ENCODE results near the gene ABCB11. TPM values are rescaled to one million over a fixed set of nuclear protein-coding genes. Genes with fewer than 3 reads are reported as not detected.

The ABCB11 gene
- total and polyA plus RNA-seq, 11 donors, result 0.05 to 0.10 (median 0.09) TPM; not detected in 6

DNA sequence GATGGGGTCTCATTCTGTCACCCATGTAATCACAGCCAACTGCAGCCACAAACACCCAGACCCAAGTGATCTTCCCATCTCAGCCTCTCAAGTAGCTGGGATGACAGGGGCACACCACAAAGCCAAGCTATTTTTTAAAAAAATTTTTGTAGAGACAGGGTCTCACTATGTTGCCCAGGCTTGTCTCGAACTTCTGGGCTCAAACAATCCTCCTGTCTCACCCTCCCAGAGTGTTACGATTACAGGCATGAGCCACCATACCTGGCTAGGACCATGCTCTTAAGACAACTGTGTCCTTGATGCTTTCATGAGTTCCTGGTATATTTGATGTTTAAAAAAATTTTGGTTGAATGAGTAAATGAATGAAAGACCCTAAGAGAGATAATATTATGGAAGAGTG is 19.4 kb downstream of the ABCB11 start:
- H3K4me3 ChIP-seq, result no peak overlapping the region
- no peak for TF ChIP-seq POLR2A (IDR thresholded peaks at IDR 0.05)
- TF ChIP-seq, protein P1, sequence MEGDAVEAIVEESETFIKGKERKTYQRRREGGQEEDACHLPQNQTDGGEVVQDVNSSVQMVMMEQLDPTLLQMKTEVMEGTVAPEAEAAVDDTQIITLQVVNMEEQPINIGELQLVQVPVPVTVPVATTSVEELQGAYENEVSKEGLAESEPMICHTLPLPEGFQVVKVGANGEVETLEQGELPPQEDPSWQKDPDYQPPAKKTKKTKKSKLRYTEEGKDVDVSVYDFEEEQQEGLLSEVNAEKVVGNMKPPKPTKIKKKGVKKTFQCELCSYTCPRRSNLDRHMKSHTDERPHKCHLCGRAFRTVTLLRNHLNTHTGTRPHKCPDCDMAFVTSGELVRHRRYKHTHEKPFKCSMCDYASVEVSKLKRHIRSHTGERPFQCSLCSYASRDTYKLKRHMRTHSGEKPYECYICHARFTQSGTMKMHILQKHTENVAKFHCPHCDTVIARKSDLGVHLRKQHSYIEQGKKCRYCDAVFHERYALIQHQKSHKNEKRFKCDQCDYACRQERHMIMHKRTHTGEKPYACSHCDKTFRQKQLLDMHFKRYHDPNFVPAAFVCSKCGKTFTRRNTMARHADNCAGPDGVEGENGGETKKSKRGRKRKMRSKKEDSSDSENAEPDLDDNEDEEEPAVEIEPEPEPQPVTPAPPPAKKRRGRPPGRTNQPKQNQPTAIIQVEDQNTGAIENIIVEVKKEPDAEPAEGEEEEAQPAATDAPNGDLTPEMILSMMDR (IDR thresholded peaks at IDR 0.05), result no peak
- no peaks in the 10 kb centered on the region for H3K36me3 ChIP-seq
- ATAC-seq (peak in 1 of 4 donors; percentile 17), DNase-seq (no peak)
- H3K27ac ChIP-seq, result peak overlapping the region in 8 of 12 donors; percentile 19 to 81 (median 72)
- no peaks in the 10 kb centered on the region for H3K27me3 ChIP-seq
- intact Hi-C loops (cut with DNase I), result loop anchor here in 1 of 10 donors (5.0 kb wide), 1 partner anchor 71 kb away; no protein-coding TSS in a partner anchor
- WGBS, 4 donors, result 72 to 91% (median 82%) methylated on average over 2 of the region's 2 CpGs
- peaks cover 0 to 19% (median 5%) of the 10 kb centered on the region in 12 donors for H3K4me1 ChIP-seq
- H3K9me3 ChIP-seq, result peaks cover 0 to 5% (median 0%) of the 10 kb centered on the region in 12 donors

DNA sequence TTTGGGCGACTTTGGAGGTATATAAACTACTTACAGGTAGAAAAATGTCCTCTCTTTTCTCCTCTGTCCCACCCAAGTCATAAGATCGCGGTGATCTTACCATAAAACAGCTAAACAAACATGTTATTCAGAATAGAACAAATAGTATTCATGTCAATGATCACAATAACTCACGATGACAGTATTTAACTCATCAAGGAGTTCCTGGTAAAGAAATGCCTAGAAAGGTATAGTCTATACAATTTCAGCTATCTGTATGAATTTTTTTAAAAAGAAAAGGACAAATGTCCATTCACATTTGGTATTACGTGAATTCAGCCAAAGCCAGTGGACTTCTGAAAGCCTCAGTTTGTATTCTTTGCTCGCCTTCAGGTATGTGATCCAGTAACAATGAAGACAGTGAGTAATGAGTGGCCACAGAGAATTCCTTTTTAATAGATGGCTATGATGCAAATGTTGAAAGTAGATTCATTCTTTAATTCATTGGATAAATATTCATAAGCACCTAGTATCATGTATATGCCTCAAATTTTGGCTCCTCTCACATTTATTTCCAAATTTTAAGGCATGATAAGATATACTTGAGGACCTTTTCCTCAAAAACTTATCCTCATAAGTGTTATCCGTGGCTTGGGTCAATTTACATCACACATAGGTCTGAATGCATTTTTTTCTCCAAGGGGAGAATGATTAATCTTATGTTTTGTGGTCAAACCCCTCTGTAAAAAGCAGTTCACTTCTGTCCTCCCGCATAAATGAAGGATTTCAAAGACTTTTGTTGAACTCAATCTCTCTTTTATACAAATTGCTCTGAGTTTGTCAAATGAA is 20.3 kb downstream of the ABCB11 start:
- H3K4me1 ChIP-seq, result peaks cover 0 to 19% (median 5%) of the 10 kb centered on the region in 12 donors
- peaks cover 0 to 5% (median 0%) of the 10 kb centered on the region in 12 donors for H3K9me3 ChIP-seq
- H3K4me3 ChIP-seq, result no peak overlapping the region
- intact Hi-C loops (cut with DNase I), result loop anchor here in 1 of 10 donors (5.0 kb wide), 1 partner anchor 71 kb away; no protein-coding TSS in a partner anchor
- H3K27ac ChIP-seq, result no peak overlapping the region
- no peaks in the 10 kb centered on the region for H3K27me3 ChIP-seq
- DNase-seq, result no peak
- 79 to 84% (median 80%) methylated on average over 8 of the region's 8 CpGs for WGBS, 4 donors
- TF ChIP-seq POLR2A (IDR thresholded peaks at IDR 0.05), result no peak
- TF ChIP-seq, protein P1 (IDR thresholded peaks at IDR 0.05), result no peak
- no peak for ATAC-seq
- H3K36me3 ChIP-seq, result no peaks in the 10 kb centered on the region

DNA sequence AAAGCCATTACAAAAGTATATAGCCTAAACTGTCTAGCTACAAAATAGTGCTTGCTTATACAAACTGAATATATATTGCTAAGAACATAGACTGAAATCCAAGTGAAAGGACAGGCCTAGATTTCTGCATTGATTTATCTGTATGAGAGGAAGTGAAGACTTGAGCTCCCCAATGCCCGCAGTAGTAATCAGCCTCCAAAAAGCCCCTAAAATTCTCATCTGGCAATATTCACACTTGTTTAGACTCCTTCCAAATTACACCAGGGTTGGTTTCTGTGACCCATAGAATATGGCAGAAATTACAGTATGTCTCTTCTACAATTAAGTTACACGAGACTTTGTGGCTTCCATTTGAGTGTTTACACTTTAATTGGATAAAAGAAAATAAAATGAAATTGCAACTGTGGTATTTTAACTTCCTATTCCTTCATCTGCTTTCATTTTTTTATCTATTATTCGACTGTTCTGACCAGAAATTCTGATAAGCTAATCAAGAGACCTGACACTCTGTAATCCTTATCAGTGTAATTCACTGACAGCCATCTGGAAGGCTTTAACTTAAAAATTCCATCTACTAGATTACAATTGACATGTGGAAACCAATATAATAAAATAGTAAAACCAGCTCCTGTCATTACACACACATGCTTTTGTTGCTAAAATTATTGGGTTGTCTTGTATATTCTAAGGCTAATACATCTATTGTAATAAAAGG is 21.1 kb downstream of the ABCB11 start:
- peaks cover 0 to 5% (median 0%) of the 10 kb centered on the region in 12 donors for H3K9me3 ChIP-seq
- intact Hi-C loops (cut with DNase I), result loop anchor here in 1 of 10 donors (5.0 kb wide), 1 partner anchor 72 kb away; no protein-coding TSS in a partner anchor
- DNase-seq, result no peak

More for the DNA sequence above, 21.1 kb downstream of the ABCB11 start:
- Histone ChIP-seq H3K36me3 (no peaks in the 10 kb centered on the region), H3K4me3 (no peak overlapping the region), H3K4me1 (peaks cover 0 to 19% (median 5%) of the 10 kb centered on the region in 12 donors), H3K27ac (peak overlapping the region in 1 of 12 donors; percentile 4), H3K27me3 (no peaks in the 10 kb centered on the region)
- ATAC-seq, result no peak
- no peak for TF ChIP-seq POLR2A (IDR thresholded peaks at IDR 0.05)
- TF ChIP-seq, protein P1 (IDR thresholded peaks at IDR 0.05), result no peak
- 34 to 46% (median 39%) methylated on average over 3 of the region's 3 CpGs for WGBS, 4 donors
